Small intestine (tissue), 7 donors: ENCODE data around the gene FHIT. TPM values are rescaled to one million over a fixed set of nuclear protein-coding genes. Genes with fewer than 3 reads are reported as not detected.

ENCODE experiments used
- DNase-seq, 2 donors: peaks; one replicate each; pipeline versions ENCODE4 v3.0.0 to v3.0.0-alpha.2; 2013
- FAIRE-seq: peaks from 2 replicates; lab custom pipeline; 2012; peaks lifted over from hg19 to GRCh38; lab: Jason Lieb, UNC
- H3K27ac ChIP-seq, 3 donors: one replicate each; pipeline ENCODE4 v1.5.1; 2013; ENCODE audit warnings: low read length in 2 of 3, mild to moderate bottlenecking in 2 of 3, control low read depth in 1 of 3, inconsistent platforms in 1 of 3, low read depth in 1 of 3, moderate library complexity in 1 of 3
- H3K27me3 ChIP-seq, 3 donors: one replicate each; pipeline ENCODE4 v1.6.1; 2013; ENCODE audit warnings: low read length in 3 of 3, inconsistent platforms in 1 of 3; ENCODE audit not compliant: control insufficient read depth in 3 of 3, insufficient read depth in 3 of 3
- H3K36me3 ChIP-seq, 3 donors: one replicate each; pipeline ENCODE4 v1.6.1; 2013; ENCODE audit warnings: low read length in 3 of 3, inconsistent platforms in 1 of 3, low read depth in 1 of 3, mild to moderate bottlenecking in 1 of 3, moderate library complexity in 1 of 3; ENCODE audit not compliant: control insufficient read depth in 3 of 3, insufficient read depth in 2 of 3
- H3K4me1 ChIP-seq, 3 donors: one replicate each; pipeline ENCODE4 v1.6.1; 2013; ENCODE audit warnings: low read length in 2 of 3, inconsistent platforms in 1 of 3, low read depth in 1 of 3, mild to moderate bottlenecking in 1 of 3, moderate library complexity in 1 of 3; ENCODE audit not compliant: control insufficient read depth in 3 of 3, insufficient read depth in 2 of 3
- H3K4me3 ChIP-seq, 3 donors: one replicate each; pipeline ENCODE4 v1.5.1; 2013; ENCODE audit warnings: low read length in 3 of 3, control low read depth in 1 of 3, inconsistent platforms in 1 of 3, low read depth in 1 of 3, mild to moderate bottlenecking in 1 of 3, moderate library complexity in 1 of 3
- H3K9me3 ChIP-seq, 2 donors: one replicate each; pipeline ENCODE4 v1.6.1; 2013; ENCODE audit warnings: low read depth in 1 of 2, low read length in 1 of 2; ENCODE audit not compliant: control insufficient read depth in 2 of 2, insufficient read depth in 1 of 2
- WGBS, 3 donors: extraction: QIAGEN DNeasy Blood & Tissue Kit; methylation state at CpG; one replicate each; pipeline ENCODE4 v1.1.7; 2013; 5-methylcytosine and 5-hydroxymethylcytosine counted together
- polyA plus RNA-seq, 4 donors: library from polyadenylated mRNA; stranded (reverse) in 3 of 4; unstranded in 1 of 4; fragments of 200-250 nt in 3 of 4; fragments of 120-200 nt in 1 of 4; gene quantifications; one replicate each; pipeline versions ENCODE4 v1.2.1 to v1.2.3, GENCODE V29; 2013
- donor health status: healthy with polysubstance abuse.
- donor health status: control.
- donor health status: control.
- donor health status: Bipolar disorder and iron deficiency.
- donor health status: healthy.

Gene FHIT
- polyA plus RNA-seq, 4 donors = 4.4 to 30.4 (median 7.0) TPM

- FAIRE-seq (no peak), DNase-seq (no peak)
- Histone ChIP-seq H3K4me1 (no peaks in the 10 kb centered on the region), H3K27ac (no peak overlapping the region), H3K4me3 (no peak overlapping the region), H3K36me3 (no peaks in the 10 kb centered on the region), H3K9me3 (peaks cover 0 to 9% of the 10 kb centered on the region in 2 donors), H3K27me3 (no peaks in the 10 kb centered on the region)
- WGBS, 3 donors = 80 to 91% (median 81%) methylated on average over 4 of the region's 4 CpGs
Observed at GRCh38 chr3:60856257-60857046, 394.8 kb downstream of the FHIT start.

- Histone ChIP-seq H3K4me3 (no peak overlapping the region), H3K36me3 (no peaks in the 10 kb centered on the region), H3K9me3 (peaks cover 0 to 6% of the 10 kb centered on the region in 2 donors), H3K4me1 (no peaks in the 10 kb centered on the region), H3K27ac (no peak overlapping the region), H3K27me3 (no peaks in the 10 kb centered on the region)
- DNase-seq (no peak), FAIRE-seq (no peak)
- 90 to 98% (median 92%) methylated on average over 2 of the region's 2 CpGs for WGBS, 3 donors
Observed at GRCh38 chr3:60855250-60855649, 396.0 kb downstream of the FHIT start.

GRCh38 chr3:60854791-60855190, 396.5 kb downstream of the FHIT start:
- WGBS, 3 donors = 71 to 100% (median 90%) methylated on average over 1 of the region's 1 CpG
- no peak for DNase-seq
- Histone ChIP-seq H3K9me3 (peaks cover 0 to 6% of the 10 kb centered on the region in 2 donors), H3K27me3 (no peaks in the 10 kb centered on the region), H3K4me3 (no peak overlapping the region), H3K27ac (no peak overlapping the region), H3K4me1 (no peaks in the 10 kb centered on the region), H3K36me3 (no peaks in the 10 kb centered on the region)
- FAIRE-seq = no peak

GRCh38 chr3:60847791-60848190, 403.5 kb downstream of the FHIT start:
- FAIRE-seq (no peak), DNase-seq (no peak)
- Histone ChIP-seq H3K27me3 (no peaks in the 10 kb centered on the region), H3K27ac (no peak overlapping the region), H3K9me3 (peaks cover 0 to 6% of the 10 kb centered on the region in 2 donors), H3K36me3 (no peaks in the 10 kb centered on the region), H3K4me3 (no peak overlapping the region), H3K4me1 (no peaks in the 10 kb centered on the region)
- 62 to 68% (median 62%) methylated on average over 2 of the region's 2 CpGs for WGBS, 3 donors

GRCh38 chr3:60844256-60844655, 407.0 kb downstream of the FHIT start:
- 89 to 92% (median 90%) methylated on average over 1 of the region's 1 CpG for WGBS, 3 donors
- Histone ChIP-seq H3K27me3 (no peaks in the 10 kb centered on the region), H3K36me3 (no peaks in the 10 kb centered on the region), H3K27ac (no peak overlapping the region), H3K4me3 (no peak overlapping the region), H3K4me1 (no peaks in the 10 kb centered on the region), H3K9me3 (no peaks in the 10 kb centered on the region)
- no peak for DNase-seq
- no peak for FAIRE-seq

DNA sequence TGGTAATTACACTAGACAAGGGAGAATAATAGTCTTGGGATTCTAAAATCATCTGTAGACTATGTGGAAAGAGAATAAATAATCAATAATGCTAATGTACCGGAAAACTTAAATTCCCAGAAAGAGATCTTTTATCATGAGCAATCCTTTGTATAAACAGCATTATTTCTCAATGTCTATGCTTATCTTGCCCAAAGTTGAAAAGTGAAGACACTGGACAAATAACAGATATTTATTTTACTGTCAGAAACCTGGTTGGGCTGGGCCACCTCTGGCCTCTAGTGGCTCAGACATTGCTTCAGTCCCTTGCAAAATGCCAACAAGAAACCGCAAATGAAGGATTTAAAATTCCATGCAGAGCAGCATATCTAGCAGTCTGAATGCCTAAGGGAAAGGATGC, 409.9 kb downstream of the FHIT start:
- H3K4me3 ChIP-seq = no peak overlapping the region
- 87 to 96% (median 92%) methylated on average over 2 of the region's 2 CpGs for WGBS, 3 donors
- H3K9me3 ChIP-seq = no peaks in the 10 kb centered on the region
- DNase-seq = no peak
- no peaks in the 10 kb centered on the region for H3K36me3 ChIP-seq
- no peak for FAIRE-seq
- no peaks in the 10 kb centered on the region for H3K4me1 ChIP-seq
- no peak overlapping the region for H3K27ac ChIP-seq
- no peaks in the 10 kb centered on the region for H3K27me3 ChIP-seq

GRCh38 chr3:60839246-60839645, 412.0 kb downstream of the FHIT start:
- H3K27ac ChIP-seq = no peak overlapping the region
- no peaks in the 10 kb centered on the region for H3K27me3 ChIP-seq
- 80 to 82% (median 80%) methylated on average over 4 of the region's 4 CpGs for WGBS, 3 donors
- H3K4me1 ChIP-seq = no peaks in the 10 kb centered on the region
- no peak for FAIRE-seq
- H3K9me3 ChIP-seq = no peaks in the 10 kb centered on the region
- DNase-seq = peak in 1 of 2 donors; percentile 2
- no peak overlapping the region for H3K4me3 ChIP-seq
- H3K36me3 ChIP-seq = no peaks in the 10 kb centered on the region

- H3K4me3 ChIP-seq = no peak overlapping the region
Observed at GRCh38 chr3:60835796-60836195, 415.5 kb downstream of the FHIT start.

More at GRCh38 chr3:60835796-60836195, 415.5 kb downstream of the FHIT start:
- no peaks in the 10 kb centered on the region for H3K4me1 ChIP-seq
- FAIRE-seq = no peak
- H3K9me3 ChIP-seq = no peaks in the 10 kb centered on the region
- H3K27ac ChIP-seq = no peak overlapping the region
- no peaks in the 10 kb centered on the region for H3K36me3 ChIP-seq
- WGBS, 3 donors = 91 to 95% (median 95%) methylated on average over 5 of the region's 5 CpGs
- no peak for DNase-seq
- H3K27me3 ChIP-seq = no peaks in the 10 kb centered on the region
